HepG2 (cell line): ENCODE measurements around the gene MRPL58. TPM values are rescaled to one million over a fixed set of nuclear protein-coding genes. Genes with fewer than 3 reads are reported as not detected.

Source experiments
- ARNT2 ChIP-seq: sonication (generic); formaldehyde crosslinking; IDR thresholded peaks from 2 replicates; pipeline ENCODE4 v1.8.0; 2022; ENCODE audit warnings: mild to moderate bottlenecking, low read depth, missing genetic modification reagents, moderate library complexity
- BRCA1 ChIP-seq: sonication (generic); formaldehyde crosslinking; IDR thresholded peaks from 2 replicates; pipeline ENCODE4 v1.4.0; 2020; ENCODE audit warnings: missing genetic modification reagents
- CCDC6 ChIP-seq: sonication (generic); formaldehyde crosslinking; IDR thresholded peaks from 2 replicates; pipeline ENCODE4 v1.8.1; 2022; ENCODE audit warnings: mild to moderate bottlenecking, missing genetic modification reagents, moderate library complexity
- HHEX ChIP-seq: IDR thresholded peaks from 2 replicates; pipeline ENCODE4 v1.6.1; 2016; ENCODE audit warnings: control low read depth
- HNF4G ChIP-seq, 2 experiments: sonication (generic) in 1 of 2; formaldehyde crosslinking in 1 of 2; IDR thresholded peaks; 2 replicates each; pipeline versions ENCODE4 v1.4.0 to v1.6.1; 2011 to 2020; ENCODE audit warnings: borderline replicate concordance in 2 of 2, low read depth in 2 of 2, mild to moderate bottlenecking in 2 of 2, low read length in 1 of 2, missing genetic modification reagents in 1 of 2, moderate library complexity in 1 of 2
- HNRNPL ChIP-seq: fragments of 200-400 bp; formaldehyde crosslinking; IDR thresholded peaks from 2 replicates; pipeline ENCODE4 v1.6.1; 2017; ENCODE audit warnings: mild to moderate bottlenecking, low read depth, low read length
- MATR3 ChIP-seq: sonication (generic); formaldehyde crosslinking; IDR thresholded peaks from 2 replicates; pipeline ENCODE4 v1.4.0; 2020; ENCODE audit warnings: missing genetic modification reagents
- PAF1 ChIP-seq: IDR thresholded peaks from 2 replicates; pipeline ENCODE4 v1.6.1; 2016; ENCODE audit warnings: missing genetic modification reagents, missing compliant biosample characterization
- SETDB1 ChIP-seq: sonication (generic); formaldehyde crosslinking; IDR thresholded peaks from 2 replicates; pipeline ENCODE4 v1.5.1; 2020; ENCODE audit warnings: missing genetic modification reagents, mild to moderate bottlenecking, borderline replicate concordance
- ZNF232 ChIP-seq: sonication (generic); formaldehyde crosslinking; IDR thresholded peaks from 2 replicates; pipeline ENCODE4 v1.4.0; 2020; ENCODE audit warnings: missing genetic modification reagents, borderline replicate concordance
- ZNF496 ChIP-seq: sonication (generic); formaldehyde crosslinking; IDR thresholded peaks from 2 replicates; pipeline ENCODE4 v1.8.1; 2023; ENCODE audit warnings: mild to moderate bottlenecking, moderate library complexity, missing genetic modification reagents; ENCODE audit not compliant: insufficient replicate concordance
- ZNF572 ChIP-seq: sonication (generic); formaldehyde crosslinking; IDR thresholded peaks from 2 replicates; pipeline ENCODE4 v1.5.1; 2020; ENCODE audit warnings: mild to moderate bottlenecking, missing genetic modification reagents
- ZNF703 ChIP-seq: sonication (generic); formaldehyde crosslinking; IDR thresholded peaks from 2 replicates; pipeline ENCODE4 v1.5.1; 2020; ENCODE audit warnings: missing genetic modification reagents, mild to moderate bottlenecking, moderate library complexity, borderline replicate concordance
- polyA plus RNA-seq, 8 experiments: library from polyadenylated mRNA; depleted of rRNA in 3 of 8; stranded (reverse) in 7 of 8; unstranded in 1 of 8; fragments of >200 nt; fragmentation: Illumina TruSeq in 4 of 8; extraction: Trizol in 4 of 8; gene quantifications; 2 replicates each; pipeline versions ENCODE4 v1.2.1 to v1.2.3, GENCODE V29; 2011 to 2016; ENCODE audit warnings: low read depth in 4 of 8, missing spikeins in 1 of 8, mixed read lengths in 1 of 8; ENCODE audit not compliant: insufficient read depth in 1 of 8
- total RNA-seq, 5 experiments: library from RNA; depleted of rRNA; stranded (reverse); fragments of >200 nt; fragmentation: Illumina TruSeq; extraction: Trizol; gene quantifications; 2 replicates each; pipeline ENCODE4 v1.2.3, GENCODE V29; 2016; ENCODE audit warnings: low read depth in 1 of 5
- TF ChIP-seq, protein P1 (sequence below): sonication (generic); formaldehyde crosslinking; IDR thresholded peaks from 2 replicates; pipeline ENCODE4 v1.4.0; 2020; ENCODE audit warnings: missing genetic modification reagents
- TF ChIP-seq, protein P2 (sequence below): sonication (generic); formaldehyde crosslinking; IDR thresholded peaks from 2 replicates; pipeline ENCODE4 v1.5.0; 2020; ENCODE audit warnings: mild to moderate bottlenecking, missing genetic modification reagents
- TF ChIP-seq, protein P3 (sequence below): sonication (generic); formaldehyde crosslinking; conservative IDR thresholded peaks from 2 replicates; pipeline ENCODE4 v1.4.0; 2020; ENCODE audit warnings: mild to moderate bottlenecking, missing genetic modification reagents, moderate library complexity

MRPL58 gene
- total and polyA plus RNA-seq, 2 of the 13 experiments (the other 11 are each of a cell fraction or from before 2014, with no cell fraction given): 44.9 to 68.9 TPM

DNA sequence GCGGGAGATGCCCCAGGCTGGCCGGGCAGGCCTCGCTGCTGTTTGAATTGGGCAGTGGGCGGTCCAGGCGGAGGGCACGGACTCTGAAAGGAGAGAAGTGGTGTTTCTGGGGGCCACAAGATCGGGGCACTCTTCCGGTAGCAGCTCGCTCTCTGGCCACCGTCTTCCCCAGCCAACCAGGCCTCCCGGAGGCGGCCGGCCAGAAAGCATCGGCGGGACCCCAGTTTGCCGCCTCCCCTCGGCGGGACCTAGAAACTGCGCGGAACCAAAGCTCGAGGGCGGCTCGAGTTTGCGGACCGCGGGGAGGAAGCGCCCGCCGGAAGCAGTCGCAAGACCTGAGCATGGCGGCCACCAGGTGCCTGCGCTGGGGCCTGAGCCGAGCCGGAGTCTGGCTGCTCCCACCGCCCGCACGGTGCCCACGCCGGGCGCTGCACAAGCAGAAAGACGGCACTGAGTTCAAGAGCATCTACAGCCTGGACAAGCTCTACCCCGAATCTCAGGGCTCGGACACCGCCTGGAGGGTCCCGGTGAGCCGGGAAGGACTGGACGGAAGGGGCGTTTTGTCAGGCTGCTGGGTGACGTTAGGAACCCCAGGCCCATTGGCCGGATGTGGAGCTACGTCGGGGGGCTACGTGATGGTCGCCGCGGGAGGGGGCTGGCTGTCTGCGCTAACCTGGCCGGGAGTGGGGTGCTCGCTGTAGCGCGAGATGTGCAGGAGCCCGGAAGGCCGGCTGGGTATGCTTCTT lies at the start of gene MRPL58 (continued):
- no peak for TF ChIP-seq SETDB1 (CRISPR knock-in tag)
- TF ChIP-seq ZNF496 (CRISPR knock-in tag): no peak
- peak; percentile 96 for TF ChIP-seq HNRNPL
- TF ChIP-seq HNF4G (IDR thresholded peaks at IDR 0.05; ENCODE audit: borderline replicate concordance, low read depth, low read length): peak; percentile 58; the same call in 1 of the 2 replicates
- peak; percentile 72 for TF ChIP-seq HNF4G (CRISPR knock-in tag; IDR thresholded peaks at IDR 0.05; ENCODE audit: borderline replicate concordance, low read depth)
- TF ChIP-seq ARNT2: peak; percentile 92
- TF ChIP-seq CCDC6 (CRISPR knock-in tag): peak; percentile 95
- no peak for TF ChIP-seq PAF1 (CRISPR knock-in tag)
- TF ChIP-seq, protein P1, sequence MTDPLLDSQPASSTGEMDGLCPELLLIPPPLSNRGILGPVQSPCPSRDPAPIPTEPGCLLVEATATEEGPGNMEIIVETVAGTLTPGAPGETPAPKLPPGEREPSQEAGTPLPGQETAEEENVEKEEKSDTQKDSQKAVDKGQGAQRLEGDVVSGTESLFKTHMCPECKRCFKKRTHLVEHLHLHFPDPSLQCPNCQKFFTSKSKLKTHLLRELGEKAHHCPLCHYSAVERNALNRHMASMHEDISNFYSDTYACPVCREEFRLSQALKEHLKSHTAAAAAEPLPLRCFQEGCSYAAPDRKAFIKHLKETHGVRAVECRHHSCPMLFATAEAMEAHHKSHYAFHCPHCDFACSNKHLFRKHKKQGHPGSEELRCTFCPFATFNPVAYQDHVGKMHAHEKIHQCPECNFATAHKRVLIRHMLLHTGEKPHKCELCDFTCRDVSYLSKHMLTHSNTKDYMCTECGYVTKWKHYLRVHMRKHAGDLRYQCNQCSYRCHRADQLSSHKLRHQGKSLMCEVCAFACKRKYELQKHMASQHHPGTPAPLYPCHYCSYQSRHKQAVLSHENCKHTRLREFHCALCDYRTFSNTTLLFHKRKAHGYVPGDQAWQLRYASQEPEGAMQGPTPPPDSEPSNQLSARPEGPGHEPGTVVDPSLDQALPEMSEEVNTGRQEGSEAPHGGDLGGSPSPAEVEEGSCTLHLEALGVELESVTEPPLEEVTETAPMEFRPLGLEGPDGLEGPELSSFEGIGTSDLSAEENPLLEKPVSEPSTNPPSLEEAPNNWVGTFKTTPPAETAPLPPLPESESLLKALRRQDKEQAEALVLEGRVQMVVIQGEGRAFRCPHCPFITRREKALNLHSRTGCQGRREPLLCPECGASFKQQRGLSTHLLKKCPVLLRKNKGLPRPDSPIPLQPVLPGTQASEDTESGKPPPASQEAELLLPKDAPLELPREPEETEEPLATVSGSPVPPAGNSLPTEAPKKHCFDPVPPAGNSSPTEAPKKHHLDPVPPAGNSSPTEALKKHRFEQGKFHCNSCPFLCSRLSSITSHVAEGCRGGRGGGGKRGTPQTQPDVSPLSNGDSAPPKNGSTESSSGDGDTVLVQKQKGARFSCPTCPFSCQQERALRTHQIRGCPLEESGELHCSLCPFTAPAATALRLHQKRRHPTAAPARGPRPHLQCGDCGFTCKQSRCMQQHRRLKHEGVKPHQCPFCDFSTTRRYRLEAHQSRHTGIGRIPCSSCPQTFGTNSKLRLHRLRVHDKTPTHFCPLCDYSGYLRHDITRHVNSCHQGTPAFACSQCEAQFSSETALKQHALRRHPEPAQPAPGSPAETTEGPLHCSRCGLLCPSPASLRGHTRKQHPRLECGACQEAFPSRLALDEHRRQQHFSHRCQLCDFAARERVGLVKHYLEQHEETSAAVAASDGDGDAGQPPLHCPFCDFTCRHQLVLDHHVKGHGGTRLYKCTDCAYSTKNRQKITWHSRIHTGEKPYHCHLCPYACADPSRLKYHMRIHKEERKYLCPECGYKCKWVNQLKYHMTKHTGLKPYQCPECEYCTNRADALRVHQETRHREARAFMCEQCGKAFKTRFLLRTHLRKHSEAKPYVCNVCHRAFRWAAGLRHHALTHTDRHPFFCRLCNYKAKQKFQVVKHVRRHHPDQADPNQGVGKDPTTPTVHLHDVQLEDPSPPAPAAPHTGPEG: peak; percentile 93; the same call in 1 of the 2 replicates
- TF ChIP-seq, protein P2, sequence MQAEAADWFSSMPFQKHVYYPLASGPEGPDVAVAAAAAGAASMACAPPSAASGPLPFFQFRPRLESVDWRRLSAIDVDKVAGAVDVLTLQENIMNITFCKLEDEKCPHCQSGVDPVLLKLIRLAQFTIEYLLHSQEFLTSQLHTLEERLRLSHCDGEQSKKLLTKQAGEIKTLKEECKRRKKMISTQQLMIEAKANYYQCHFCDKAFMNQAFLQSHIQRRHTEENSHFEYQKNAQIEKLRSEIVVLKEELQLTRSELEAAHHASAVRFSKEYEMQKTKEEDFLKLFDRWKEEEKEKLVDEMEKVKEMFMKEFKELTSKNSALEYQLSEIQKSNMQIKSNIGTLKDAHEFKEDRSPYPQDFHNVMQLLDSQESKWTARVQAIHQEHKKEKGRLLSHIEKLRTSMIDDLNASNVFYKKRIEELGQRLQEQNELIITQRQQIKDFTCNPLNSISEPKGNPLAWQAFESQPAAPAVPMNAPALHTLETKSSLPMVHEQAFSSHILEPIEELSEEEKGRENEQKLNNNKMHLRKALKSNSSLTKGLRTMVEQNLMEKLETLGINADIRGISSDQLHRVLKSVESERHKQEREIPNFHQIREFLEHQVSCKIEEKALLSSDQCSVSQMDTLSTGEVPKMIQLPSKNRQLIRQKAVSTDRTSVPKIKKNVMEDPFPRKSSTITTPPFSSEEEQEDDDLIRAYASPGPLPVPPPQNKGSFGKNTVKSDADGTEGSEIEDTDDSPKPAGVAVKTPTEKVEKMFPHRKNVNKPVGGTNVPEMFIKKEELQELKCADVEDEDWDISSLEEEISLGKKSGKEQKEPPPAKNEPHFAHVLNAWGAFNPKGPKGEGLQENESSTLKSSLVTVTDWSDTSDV (CRISPR knock-in tag): peak; percentile 98
- TF ChIP-seq BRCA1 (CRISPR knock-in tag): no peak
- TF ChIP-seq, protein P3, sequence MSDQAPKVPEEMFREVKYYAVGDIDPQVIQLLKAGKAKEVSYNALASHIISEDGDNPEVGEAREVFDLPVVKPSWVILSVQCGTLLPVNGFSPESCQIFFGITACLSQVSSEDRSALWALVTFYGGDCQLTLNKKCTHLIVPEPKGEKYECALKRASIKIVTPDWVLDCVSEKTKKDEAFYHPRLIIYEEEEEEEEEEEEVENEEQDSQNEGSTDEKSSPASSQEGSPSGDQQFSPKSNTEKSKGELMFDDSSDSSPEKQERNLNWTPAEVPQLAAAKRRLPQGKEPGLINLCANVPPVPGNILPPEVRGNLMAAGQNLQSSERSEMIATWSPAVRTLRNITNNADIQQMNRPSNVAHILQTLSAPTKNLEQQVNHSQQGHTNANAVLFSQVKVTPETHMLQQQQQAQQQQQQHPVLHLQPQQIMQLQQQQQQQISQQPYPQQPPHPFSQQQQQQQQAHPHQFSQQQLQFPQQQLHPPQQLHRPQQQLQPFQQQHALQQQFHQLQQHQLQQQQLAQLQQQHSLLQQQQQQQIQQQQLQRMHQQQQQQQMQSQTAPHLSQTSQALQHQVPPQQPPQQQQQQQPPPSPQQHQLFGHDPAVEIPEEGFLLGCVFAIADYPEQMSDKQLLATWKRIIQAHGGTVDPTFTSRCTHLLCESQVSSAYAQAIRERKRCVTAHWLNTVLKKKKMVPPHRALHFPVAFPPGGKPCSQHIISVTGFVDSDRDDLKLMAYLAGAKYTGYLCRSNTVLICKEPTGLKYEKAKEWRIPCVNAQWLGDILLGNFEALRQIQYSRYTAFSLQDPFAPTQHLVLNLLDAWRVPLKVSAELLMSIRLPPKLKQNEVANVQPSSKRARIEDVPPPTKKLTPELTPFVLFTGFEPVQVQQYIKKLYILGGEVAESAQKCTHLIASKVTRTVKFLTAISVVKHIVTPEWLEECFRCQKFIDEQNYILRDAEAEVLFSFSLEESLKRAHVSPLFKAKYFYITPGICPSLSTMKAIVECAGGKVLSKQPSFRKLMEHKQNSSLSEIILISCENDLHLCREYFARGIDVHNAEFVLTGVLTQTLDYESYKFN (CRISPR knock-in tag): peak; percentile 68
- TF ChIP-seq HHEX (CRISPR knock-in tag): peak; percentile 28
- TF ChIP-seq ZNF703 (CRISPR knock-in tag): peak; percentile 97; the same call in 1 of the 2 replicates
- peak; percentile 92 for TF ChIP-seq ZNF232 (CRISPR knock-in tag)
- 0 out of 2 replicates have a peak, but pooled peaks have one; percentile 77 for TF ChIP-seq MATR3 (CRISPR knock-in tag)
- TF ChIP-seq ZNF572 (CRISPR knock-in tag): no peak; the same call in 1 of the 2 replicates
